OCI-LY1 (cell line): ENCODE measurements around the gene RNF150.

ENCODE experiments used
- H2AFZ ChIP-seq: fragments of 200-600 bp; sonication (generic), shearing (Covaris generic); 2 replicates; pipeline ENCODE4 v1.6.0; 2014; ENCODE audit warnings: antibody characterized with exemption, mild to moderate bottlenecking, low read length
- H3F3A ChIP-seq: fragments of 200-600 bp; sonication (generic), shearing (Covaris generic); 2 replicates; pipeline ENCODE4 v1.6.0; 2014; ENCODE audit warnings: mild to moderate bottlenecking, antibody characterized with exemption, low read length, moderate library complexity; ENCODE audit not compliant: insufficient read depth
- H3K27ac ChIP-seq: fragments of 200-600 bp; sonication (generic); 2 replicates; pipeline ENCODE4 v1.5.1; 2014; ENCODE audit warnings: low read length, mixed run types, mild to moderate bottlenecking, low read depth; ENCODE audit not compliant: poor library complexity, severe bottlenecking
- H3K27me3 ChIP-seq: fragments of 200-600 bp; sonication (generic); 2 replicates; pipeline ENCODE4 v1.6.0; 2014; ENCODE audit warnings: antibody characterized with exemption, mild to moderate bottlenecking, low read length, moderate library complexity; ENCODE audit not compliant: insufficient read depth
- H3K36me3 ChIP-seq: fragments of 200-600 bp; sonication (generic); 2 replicates; pipeline ENCODE4 v1.6.1; 2014; ENCODE audit warnings: mild to moderate bottlenecking, antibody characterized with exemption, low read length, moderate library complexity, mixed read lengths; ENCODE audit not compliant: insufficient read depth
- H3K4me1 ChIP-seq: fragments of 200-600 bp; sonication (generic); 2 replicates; pipeline ENCODE4 v1.5.1; 2014; ENCODE audit warnings: mild to moderate bottlenecking, low read length, moderate library complexity; ENCODE audit not compliant: insufficient read depth, severe bottlenecking
- H3K4me2 ChIP-seq: fragments of 200-600 bp; sonication (generic), shearing (Covaris generic); 2 replicates; pipeline ENCODE4 v1.6.1; 2014; ENCODE audit warnings: low read length
- H3K4me3 ChIP-seq: fragments of 200-600 bp; sonication (generic); 2 replicates; pipeline ENCODE4 v1.5.1; 2014; ENCODE audit warnings: low read length, low read depth, mild to moderate bottlenecking, mixed read lengths; ENCODE audit not compliant: poor library complexity, severe bottlenecking
- H3K79me2 ChIP-seq: fragments of 200-600 bp; shearing (Covaris generic); 2 replicates; pipeline ENCODE4 v1.6.1; 2016; ENCODE audit warnings: mixed run types, low read length, mixed read lengths; ENCODE audit not compliant: insufficient read depth
- H3K9ac ChIP-seq: fragments of 200-600 bp; sonication (generic), shearing (Covaris generic); 2 replicates; pipeline ENCODE4 v1.6.1; 2014; ENCODE audit warnings: mild to moderate bottlenecking, low read length, mixed read lengths
- H3K9me2 ChIP-seq: fragments of 200-600 bp; sonication (generic), shearing (Covaris generic); 2 replicates; pipeline ENCODE4 v1.6.1; 2014; ENCODE audit warnings: low read depth, mild to moderate bottlenecking, low read length, mixed read lengths
- H3K9me3 ChIP-seq: fragments of 200-600 bp; shearing (Covaris generic); 2 replicates; pipeline ENCODE4 v1.6.1; 2014; ENCODE audit warnings: low read length, mixed read lengths
- H4K20me1 ChIP-seq: fragments of 200-600 bp; sonication (generic), shearing (Covaris generic); 2 replicates; pipeline ENCODE4 v1.6.0; 2016; ENCODE audit warnings: mild to moderate bottlenecking, low read length; ENCODE audit not compliant: insufficient read depth
- CTCF ChIP-seq: fragments of 200-600 bp; sonication (generic), shearing (Covaris generic); IDR thresholded peaks from 2 replicates; pipeline ENCODE4 v1.5.1; 2017; ENCODE audit warnings: mild to moderate bottlenecking, antibody characterized with exemption, low read length, moderate library complexity, mixed read lengths
- EZH2 ChIP-seq: fragments of 200-600 bp; sonication (generic), shearing (Covaris generic); IDR thresholded peaks from 2 replicates; pipeline ENCODE4 v1.8.0; 2017; ENCODE audit warnings: borderline replicate concordance, mixed run types, mild to moderate bottlenecking, antibody characterized with exemption, low read length, moderate library complexity, mixed read lengths

The RNF150 gene

GRCh38 chr4:140994015-140994414 is 139.3 kb downstream of the RNF150 start:
- Histone ChIP-seq H3K4me1 (no peaks in the 10 kb centered on the region), H3K4me3 (no peak overlapping the region), H3F3A (no peaks in the 10 kb centered on the region), H3K27me3 (no peaks in the 10 kb centered on the region), H3K9ac (no peak overlapping the region), H3K36me3 (no peaks in the 10 kb centered on the region), H3K79me2 (no peaks in the 10 kb centered on the region), H3K4me2 (no peak overlapping the region), H2AFZ (no peak overlapping the region), H3K27ac (no peak overlapping the region), H3K9me3 (no peaks in the 10 kb centered on the region), H4K20me1 (no peaks in the 10 kb centered on the region), H3K9me2 (no peaks in the 10 kb centered on the region)
- TF ChIP-seq CTCF (no peak), EZH2 (no peak)

- H3K9ac ChIP-seq = no peak overlapping the region
- H3K4me2 ChIP-seq = no peak overlapping the region
- no peak overlapping the region for H3K27ac ChIP-seq
- no peaks in the 10 kb centered on the region for H3F3A ChIP-seq
- H2AFZ ChIP-seq = no peak overlapping the region
- H4K20me1 ChIP-seq = no peaks in the 10 kb centered on the region
- H3K9me2 ChIP-seq = no peaks in the 10 kb centered on the region
- no peaks in the 10 kb centered on the region for H3K4me1 ChIP-seq
- no peaks in the 10 kb centered on the region for H3K79me2 ChIP-seq
- no peaks in the 10 kb centered on the region for H3K27me3 ChIP-seq
- no peak overlapping the region for H3K4me3 ChIP-seq
- H3K36me3 ChIP-seq = no peaks in the 10 kb centered on the region
- TF ChIP-seq CTCF = no peak
- H3K9me3 ChIP-seq = no peaks in the 10 kb centered on the region
Measured at GRCh38 chr4:140993370-140993769, 139.9 kb downstream of the RNF150 start.

- no peaks in the 10 kb centered on the region for H3K27me3 ChIP-seq
- no peaks in the 10 kb centered on the region for H3K9me3 ChIP-seq
- no peaks in the 10 kb centered on the region for H4K20me1 ChIP-seq
- no peak for TF ChIP-seq EZH2
- TF ChIP-seq CTCF = no peak
- H3K36me3 ChIP-seq = no peaks in the 10 kb centered on the region
- H3K9me2 ChIP-seq = no peaks in the 10 kb centered on the region
- H3F3A ChIP-seq = no peaks in the 10 kb centered on the region
- H2AFZ ChIP-seq = no peak overlapping the region
- no peak overlapping the region for H3K4me3 ChIP-seq
- H3K4me2 ChIP-seq = no peak overlapping the region
- no peaks in the 10 kb centered on the region for H3K79me2 ChIP-seq
- H3K27ac ChIP-seq = no peak overlapping the region
- H3K4me1 ChIP-seq = no peaks in the 10 kb centered on the region
- H3K9ac ChIP-seq = no peak overlapping the region
Measured at GRCh38 chr4:140989944-140990343, 143.3 kb downstream of the RNF150 start.
